Measurements from ENCODE around the gene JPH3. TPM values are rescaled to one million over a fixed set of nuclear protein-coding genes. Genes with fewer than 3 reads are reported as not detected.

Gene JPH3
- total and polyA plus RNA-seq, 2 experiments from 2014 or later: 8.0 to 39.3 TPM

GRCh38 chr16:87696726-87697125 lies 94.4 kb downstream of the JPH3 start:
- DNase-seq (ENCODE audit: low read depth in 1 of 2, low spot score in 1 of 2): no peak
- H3K4me1 ChIP-seq (ENCODE audit: low read depth): peaks cover 2% of the 10 kb centered on the region
- TF ChIP-seq CTCF (IDR thresholded peaks at IDR 0.05; ENCODE audit: low read depth, low read length): no peak
- H3K36me3 ChIP-seq: peaks cover 16% of the 10 kb centered on the region
- no peaks in the 10 kb centered on the region for H3K27me3 ChIP-seq
- H3K9me3 ChIP-seq (ENCODE audit: low read depth): no peaks in the 10 kb centered on the region
- H3K4me3 ChIP-seq: no peak overlapping the region
- H3K27ac ChIP-seq: no peak overlapping the region

- Histone ChIP-seq H3K4me3 (no peak overlapping the region), H3K9me3 (ENCODE audit: low read depth) (no peaks in the 10 kb centered on the region), H3K27me3 (no peaks in the 10 kb centered on the region), H3K4me1 (ENCODE audit: low read depth) (no peaks in the 10 kb centered on the region), H3K36me3 (peaks cover 16% of the 10 kb centered on the region), H3K27ac (no peak overlapping the region)
- TF ChIP-seq CTCF (IDR thresholded peaks at IDR 0.05; ENCODE audit: low read depth, low read length): no peak
- no peak for DNase-seq (ENCODE audit: low read depth in 1 of 2, low spot score in 1 of 2)
Observed at GRCh38 chr16:87697256-87697655, 94.9 kb downstream of the JPH3 start.

GRCh38 chr16:87697792-87698191 lies 95.5 kb downstream of the JPH3 start:
- Histone ChIP-seq H3K27ac (no peak overlapping the region), H3K36me3 (peaks cover 16% of the 10 kb centered on the region), H3K27me3 (no peaks in the 10 kb centered on the region), H3K4me1 (ENCODE audit: low read depth) (no peaks in the 10 kb centered on the region), H3K9me3 (ENCODE audit: low read depth) (no peaks in the 10 kb centered on the region), H3K4me3 (no peak overlapping the region)
- DNase-seq (ENCODE audit: low read depth in 1 of 2, low spot score in 1 of 2): no peak
- TF ChIP-seq CTCF (IDR thresholded peaks at IDR 0.05; ENCODE audit: low read depth, low read length): no peak

- DNase-seq (ENCODE audit: low read depth in 1 of 2, low spot score in 1 of 2): no peak
- Histone ChIP-seq H3K27ac (no peak overlapping the region), H3K36me3 (peaks cover 16% of the 10 kb centered on the region), H3K9me3 (ENCODE audit: low read depth) (no peaks in the 10 kb centered on the region), H3K27me3 (no peaks in the 10 kb centered on the region), H3K4me3 (no peak overlapping the region), H3K4me1 (ENCODE audit: low read depth) (no peaks in the 10 kb centered on the region)
- no peak for TF ChIP-seq CTCF (IDR thresholded peaks at IDR 0.05; ENCODE audit: low read depth, low read length)
Observed at GRCh38 chr16:87698241-87698640, 95.9 kb downstream of the JPH3 start.

- no peaks in the 10 kb centered on the region for H3K27me3 ChIP-seq
- no peaks in the 10 kb centered on the region for H3K4me1 ChIP-seq (ENCODE audit: low read depth)
- no peak for DNase-seq (ENCODE audit: low read depth in 1 of 2, low spot score in 1 of 2)
- H3K36me3 ChIP-seq: peaks cover 16% of the 10 kb centered on the region
- H3K9me3 ChIP-seq (ENCODE audit: low read depth): no peaks in the 10 kb centered on the region
- no peak overlapping the region for H3K4me3 ChIP-seq
- no peak for TF ChIP-seq CTCF (IDR thresholded peaks at IDR 0.05; ENCODE audit: low read depth, low read length)
- H3K27ac ChIP-seq: no peak overlapping the region
Observed at GRCh38 chr16:87698676-87699199, 96.4 kb downstream of the JPH3 start.
